ENCODE data around the gene TERC.

Gene TERC

GRCh38 chr3:169812332-169813235 is 47.7 kb upstream of the TERC start, which contains the start of the genes LRRC34 and LRRIQ4:
Gene LRRC34, minus strand, starts transcription at chr3:169812904. Its CDS starts 356 bp downstream, at chr3:169812548.
Gene LRRIQ4, plus strand, starts transcription at chr3:169812870. Its CDS starts 9,052 bp downstream, at chr3:169821922.
- ATAC-seq (ENCODE audit: insufficient read depth, low read depth), result peak; percentile 71
- H3K27ac ChIP-seq (ENCODE audit: low read length), result peak within 1 kb of the TSS; percentile 78
- peak within 1 kb of the TSS; percentile 48 to 86 for H3K4me3 ChIP-seq (ENCODE audit: low read depth in 1 of 2, low read length in 2 of 2)
- peak; percentile 78 for DNase-seq
- H3K4me2 ChIP-seq (ENCODE audit: insufficient read depth, low read length), result peak within 1 kb of the TSS; percentile 87
- H3K36me3 ChIP-seq (ENCODE audit: insufficient read depth, low read length), result no peaks in the 10 kb centered on the region
- H3K9me3 ChIP-seq (ENCODE audit: insufficient read depth, low read length, severe bottlenecking), result peaks cover 7% of the 10 kb centered on the region
- peaks cover 37% of the 10 kb centered on the region for H3K4me1 ChIP-seq (ENCODE audit: insufficient read depth, low read length)
- H3K27me3 ChIP-seq (ENCODE audit: insufficient read depth, low read length, poor library complexity), result peaks cover 17% of the 10 kb centered on the region
- H2AFZ ChIP-seq (ENCODE audit: low read depth, low read length), result peak within 1 kb of the TSS; percentile 89
- peak; percentile 53 for TF ChIP-seq EZH2 (IDR thresholded peaks at IDR 0.05; ENCODE audit: borderline replicate concordance, low read depth, low read length, severe bottlenecking)
- TF ChIP-seq, protein P1, sequence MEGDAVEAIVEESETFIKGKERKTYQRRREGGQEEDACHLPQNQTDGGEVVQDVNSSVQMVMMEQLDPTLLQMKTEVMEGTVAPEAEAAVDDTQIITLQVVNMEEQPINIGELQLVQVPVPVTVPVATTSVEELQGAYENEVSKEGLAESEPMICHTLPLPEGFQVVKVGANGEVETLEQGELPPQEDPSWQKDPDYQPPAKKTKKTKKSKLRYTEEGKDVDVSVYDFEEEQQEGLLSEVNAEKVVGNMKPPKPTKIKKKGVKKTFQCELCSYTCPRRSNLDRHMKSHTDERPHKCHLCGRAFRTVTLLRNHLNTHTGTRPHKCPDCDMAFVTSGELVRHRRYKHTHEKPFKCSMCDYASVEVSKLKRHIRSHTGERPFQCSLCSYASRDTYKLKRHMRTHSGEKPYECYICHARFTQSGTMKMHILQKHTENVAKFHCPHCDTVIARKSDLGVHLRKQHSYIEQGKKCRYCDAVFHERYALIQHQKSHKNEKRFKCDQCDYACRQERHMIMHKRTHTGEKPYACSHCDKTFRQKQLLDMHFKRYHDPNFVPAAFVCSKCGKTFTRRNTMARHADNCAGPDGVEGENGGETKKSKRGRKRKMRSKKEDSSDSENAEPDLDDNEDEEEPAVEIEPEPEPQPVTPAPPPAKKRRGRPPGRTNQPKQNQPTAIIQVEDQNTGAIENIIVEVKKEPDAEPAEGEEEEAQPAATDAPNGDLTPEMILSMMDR (IDR thresholded peaks at IDR 0.05; ENCODE audit: borderline replicate concordance, extremely low read depth, low read length, poor library complexity, severe bottlenecking), result no peak
- peak within 1 kb of the TSS; percentile 72 for H3K9ac ChIP-seq (ENCODE audit: low read depth, low read length)
- no peaks in the 10 kb centered on the region for H3K79me2 ChIP-seq (ENCODE audit: insufficient read depth, low read length)
- H4K20me1 ChIP-seq (ENCODE audit: insufficient read depth, low read length), result no peaks in the 10 kb centered on the region

DNA sequence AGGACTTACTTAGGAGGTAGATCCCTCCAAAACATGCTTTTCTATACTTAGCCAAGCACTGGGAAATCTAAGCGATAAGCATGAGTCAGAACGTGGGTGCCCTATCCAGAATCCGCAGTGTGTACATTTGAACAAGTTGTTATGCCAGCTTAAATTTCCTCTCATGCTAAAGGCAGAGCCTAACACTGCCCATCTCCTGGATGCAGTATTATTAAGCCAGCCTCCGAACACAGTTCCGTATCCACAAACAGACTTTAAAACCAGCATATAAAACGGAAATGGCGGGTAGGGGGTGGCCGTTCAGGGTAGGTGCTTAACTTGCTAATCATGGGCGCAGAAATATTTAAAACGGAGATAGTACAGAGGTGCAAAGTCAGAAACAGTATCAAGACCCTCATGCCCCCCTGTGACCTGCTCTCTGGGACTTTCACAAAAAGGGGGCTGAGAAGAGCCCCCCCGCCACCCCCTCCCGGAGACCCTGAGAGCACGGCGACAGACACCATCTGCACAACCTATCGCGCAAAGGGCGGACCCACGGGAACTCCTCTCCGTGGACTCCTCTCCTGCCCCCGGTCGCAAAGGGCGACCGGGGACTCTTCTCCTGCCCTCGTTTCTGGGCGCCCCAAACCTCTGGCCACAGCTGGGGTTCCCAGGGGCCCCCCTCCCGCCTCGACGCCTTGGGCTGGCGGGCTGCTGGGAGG is 46.9 kb upstream of the TERC start:
- H3K27me3 ChIP-seq (ENCODE audit: insufficient read depth, low read length, poor library complexity), result peaks cover 17% of the 10 kb centered on the region
- H3K36me3 ChIP-seq (ENCODE audit: insufficient read depth, low read length), result no peaks in the 10 kb centered on the region
- ATAC-seq (ENCODE audit: insufficient read depth, low read depth) (peak; percentile 59), DNase-seq (peak; percentile 57)
- no peaks in the 10 kb centered on the region for H4K20me1 ChIP-seq (ENCODE audit: insufficient read depth, low read length)
- peak overlapping the region; percentile 48 to 86 for H3K4me3 ChIP-seq (ENCODE audit: low read depth in 1 of 2, low read length in 2 of 2)
- no peaks in the 10 kb centered on the region for H3K79me2 ChIP-seq (ENCODE audit: insufficient read depth, low read length)
- H3K9me3 ChIP-seq (ENCODE audit: insufficient read depth, low read length, severe bottlenecking), result peaks cover 7% of the 10 kb centered on the region
- H3K27ac ChIP-seq (ENCODE audit: low read length), result peak overlapping the region; percentile 78
- H3K4me1 ChIP-seq (ENCODE audit: insufficient read depth, low read length), result peaks cover 37% of the 10 kb centered on the region
- TF ChIP-seq, protein P1 (IDR thresholded peaks at IDR 0.05; ENCODE audit: borderline replicate concordance, extremely low read depth, low read length, poor library complexity, severe bottlenecking), result no peak
- H3K4me2 ChIP-seq (ENCODE audit: insufficient read depth, low read length), result peak overlapping the region; percentile 87
- peak overlapping the region; percentile 72 for H3K9ac ChIP-seq (ENCODE audit: low read depth, low read length)
- peak overlapping the region; percentile 89 for H2AFZ ChIP-seq (ENCODE audit: low read depth, low read length)

GRCh38 chr3:169809230-169809795 is 44.5 kb upstream of the TERC start:
- Histone ChIP-seq H3K4me2 (ENCODE audit: insufficient read depth, low read length) (no peak overlapping the region), H3K36me3 (ENCODE audit: insufficient read depth, low read length) (no peaks in the 10 kb centered on the region), H3K9ac (ENCODE audit: low read depth, low read length) (no peak overlapping the region), H3K9me3 (ENCODE audit: insufficient read depth, low read length, severe bottlenecking) (no peaks in the 10 kb centered on the region), H3K4me3 (ENCODE audit: low read depth in 1 of 2, low read length in 2 of 2) (no peak overlapping the region), H4K20me1 (ENCODE audit: insufficient read depth, low read length) (no peaks in the 10 kb centered on the region), H3K27ac (ENCODE audit: low read length) (no peak overlapping the region), H2AFZ (ENCODE audit: low read depth, low read length) (no peak overlapping the region), H3K79me2 (ENCODE audit: insufficient read depth, low read length) (no peaks in the 10 kb centered on the region), H3K4me1 (ENCODE audit: insufficient read depth, low read length) (peaks cover 37% of the 10 kb centered on the region), H3K27me3 (ENCODE audit: insufficient read depth, low read length, poor library complexity) (peaks cover 17% of the 10 kb centered on the region)
- DNase-seq (no peak), ATAC-seq (ENCODE audit: insufficient read depth, low read depth) (no peak)
- TF ChIP-seq, protein P1 (IDR thresholded peaks at IDR 0.05; ENCODE audit: borderline replicate concordance, extremely low read depth, low read length, poor library complexity, severe bottlenecking), result no peak
- TF ChIP-seq EZH2 (IDR thresholded peaks at IDR 0.05; ENCODE audit: borderline replicate concordance, low read depth, low read length, severe bottlenecking), result no peak
